SK-N-SH (cell line): ENCODE results near the gene MBD2. TPM values are rescaled to one million over a fixed set of nuclear protein-coding genes. Genes with fewer than 3 reads are reported as not detected.

ENCODE experiments used
- CTCF ChIA-PET: fragments of 300-600, 350-600 bp; formaldehyde crosslinking; extraction: SDS; loops from one replicate; lab custom pipeline; 2021; lab: Yijun Ruan, JAX
- POLR2A ChIA-PET: fragments of 350-600 bp; sonication (Branson Sonifier 250); formaldehyde crosslinking; extraction: SDS; loops from one replicate; lab custom pipeline; 2020; ENCODE audit warnings: antibody characterized with exemption, inconsistent platforms; lab: Yijun Ruan, JAX
- DNase-seq: peaks from one replicate; pipeline ENCODE4 v3.0.0; 2012
- H2AFZ ChIP-seq: fragments of 200-600 bp; sonication (generic); 2 replicates; pipeline ENCODE4 v1.8.1; 2016; ENCODE audit warnings: antibody characterized with exemption, mild to moderate bottlenecking, low read depth
- H3F3A ChIP-seq: fragments of 200-600 bp; sonication (generic); replicated peaks from 2 replicates; pipeline ENCODE3; 2016; ENCODE audit warnings: antibody characterized with exemption, mild to moderate bottlenecking; ENCODE audit not compliant: insufficient read depth
- H3K27ac ChIP-seq, 2 experiments: fragments of 200-500 bp in 1 of 2; fragments of 200-600 bp in 1 of 2; sonication (Bioruptor generic) in 1 of 2; sonication (generic), shearing (Covaris generic) in 1 of 2; 2 replicates each; pipeline versions ENCODE4 v1.5.1 to v1.6.1; 2014 to 2016; ENCODE audit warnings: low read depth in 2 of 2, inconsistent platforms in 1 of 2, low read length in 1 of 2, mild to moderate bottlenecking in 1 of 2, mixed read lengths in 1 of 2
- H3K27me3 ChIP-seq: fragments of 200-600 bp; sonication (generic), shearing (Covaris generic); 2 replicates; pipeline ENCODE4 v1.6.1; 2016; ENCODE audit warnings: mixed run types; ENCODE audit not compliant: insufficient read depth
- H3K36me3 ChIP-seq, 2 experiments: fragments of 200-500 bp in 1 of 2; fragments of 200-600 bp in 1 of 2; sonication (Bioruptor generic) in 1 of 2; sonication (generic) in 1 of 2; replicated peaks in 1 of 2; 2 replicates each; pipeline versions ENCODE3 to v1.5.1; 2014 to 2016; ENCODE audit warnings: low read length in 1 of 2, mild to moderate bottlenecking in 1 of 2; ENCODE audit not compliant: insufficient read depth in 2 of 2, control insufficient read depth in 1 of 2
- H3K4me1 ChIP-seq, 2 experiments: fragments of 200-500 bp in 1 of 2; fragments of 200-600 bp in 1 of 2; sonication (Bioruptor generic) in 1 of 2; sonication (generic), shearing (Covaris generic) in 1 of 2; 2 replicates each; pipeline versions ENCODE4 v1.5.1 to v1.6.1; 2014 to 2016; ENCODE audit warnings: low read depth in 1 of 2, low read length in 1 of 2, mixed run types in 1 of 2; ENCODE audit not compliant: insufficient read depth in 2 of 2, control insufficient read depth in 1 of 2
- H3K4me2 ChIP-seq: fragments of 200-600 bp; sonication (generic), shearing (Covaris generic); 2 replicates; pipeline ENCODE4 v1.6.1; 2017; ENCODE audit warnings: mixed run types
- H3K4me3 ChIP-seq, 2 experiments: fragments of 200-500 bp in 1 of 2; fragments of 200-600 bp in 1 of 2; sonication (Bioruptor generic) in 1 of 2; sonication (generic), shearing (Covaris generic) in 1 of 2; 2 replicates each; pipeline versions ENCODE4 v1.5.1 to v1.8.1; 2014 to 2016; ENCODE audit warnings: low read depth in 2 of 2, inconsistent platforms in 1 of 2, low read length in 1 of 2, mild to moderate bottlenecking in 1 of 2, mixed read lengths in 1 of 2, moderate library complexity in 1 of 2
- H3K79me2 ChIP-seq: fragments of 200-600 bp; sonication (generic); 2 replicates; pipeline ENCODE4 v1.8.1; 2017; ENCODE audit warnings: mild to moderate bottlenecking; ENCODE audit not compliant: insufficient read depth
- H3K9ac ChIP-seq: fragments of 200-600 bp; sonication (generic); 2 replicates; pipeline ENCODE4 v1.6.1; 2017; ENCODE audit warnings: mixed run types
- H3K9me2 ChIP-seq: fragments of 200-600 bp; sonication (generic); 2 replicates; pipeline ENCODE4 v1.6.1; 2017; ENCODE audit warnings: mixed run types
- H3K9me3 ChIP-seq: fragments of 200-600 bp; sonication (generic); 2 replicates; pipeline ENCODE4 v1.6.1; 2017; ENCODE audit warnings: mixed run types, mild to moderate bottlenecking, moderate library complexity
- H4K20me1 ChIP-seq: fragments of 200-600 bp; sonication (generic); 2 replicates; pipeline ENCODE4 v1.6.1; 2017; ENCODE audit warnings: mild to moderate bottlenecking, mixed run types; ENCODE audit not compliant: insufficient read depth
- EZH2phosphoT487 ChIP-seq: fragments of 200-600 bp; sonication (generic); IDR thresholded peaks from 2 replicates; pipeline ENCODE4 v1.6.1; 2017; ENCODE audit warnings: low read depth, mixed run types, mild to moderate bottlenecking, antibody characterized with exemption, moderate library complexity, borderline replicate concordance
- FOSL2 ChIP-seq: IDR thresholded peaks from 2 replicates; pipeline ENCODE4 v1.4.0; 2012; ENCODE audit warnings: low read depth, mild to moderate bottlenecking, moderate library complexity, borderline replicate concordance
- FOXJ3 ChIP-seq: sonication (generic); formaldehyde crosslinking; IDR thresholded peaks from 2 replicates; pipeline ENCODE4 v1.5.1; 2020; ENCODE audit warnings: mild to moderate bottlenecking, missing genetic modification reagents
- GABPA ChIP-seq: IDR thresholded peaks from 2 replicates; pipeline ENCODE4 v1.4.0; 2012; ENCODE audit warnings: low read depth, mild to moderate bottlenecking
- JUND ChIP-seq: IDR thresholded peaks from 2 replicates; pipeline ENCODE4 v1.4.0; 2012
- MEF2A ChIP-seq: IDR thresholded peaks from 2 replicates; pipeline ENCODE4 v1.4.0; 2012; ENCODE audit warnings: low read depth, borderline replicate concordance
- NRF1 ChIP-seq: IDR thresholded peaks from 2 replicates; pipeline ENCODE4 v1.6.1; 2012; ENCODE audit warnings: low read depth, mild to moderate bottlenecking, low read length
- TEAD4 ChIP-seq: IDR thresholded peaks from 2 replicates; pipeline ENCODE4 v1.4.0; 2012; ENCODE audit warnings: mild to moderate bottlenecking, borderline replicate concordance; ENCODE audit not compliant: insufficient read depth
- YY1 ChIP-seq: IDR thresholded peaks from 2 replicates; pipeline ENCODE4 v1.4.0; 2012; ENCODE audit warnings: low read depth, mild to moderate bottlenecking
- WGBS: methylation state at CpG from one replicate; pipeline ENCODE4 v1.1.6; 2017; ENCODE audit warnings: low lambda C conversion rate; 5-methylcytosine and 5-hydroxymethylcytosine counted together
- polyA plus RNA-seq, 3 experiments: library from polyadenylated mRNA; depleted of rRNA; stranded (reverse); fragments of >200 nt; gene quantifications; 2 replicates each; pipeline ENCODE4 v1.2.3, GENCODE V29; 2012
- TF ChIP-seq, protein P1 (sequence below): fragments of 150-350 bp; IDR thresholded peaks from 2 replicates; pipeline ENCODE4 v1.6.1; 2016; ENCODE audit warnings: mild to moderate bottlenecking, low read depth, low read length
- TF ChIP-seq, protein P2 (sequence below): fragments of 200-600 bp; sonication (generic); IDR thresholded peaks from 2 replicates; pipeline ENCODE4 v1.6.1; 2017; ENCODE audit warnings: antibody characterized with exemption, mild to moderate bottlenecking, moderate library complexity
- TF ChIP-seq, protein P3 (sequence below): IDR thresholded peaks from 2 replicates; pipeline ENCODE4 v1.6.1; 2012; ENCODE audit warnings: mild to moderate bottlenecking, low read depth, low read length, moderate library complexity

Gene MBD2
- polyA plus RNA-seq, 1 of the 3 experiments (the other 2 are of a cell fraction), result 12.5 TPM

- H3K4me2 ChIP-seq, result no peak overlapping the region
- no peak for DNase-seq
- no peaks in the 10 kb centered on the region for H3K9me3 ChIP-seq
- CTCF ChIA-PET, result interaction anchor here (1.1 to 1.2 kb wide), 2 partner anchors 13 to 19 kb away, joined by 3 read pairs; no protein-coding TSS in a partner anchor
- no peaks in the 10 kb centered on the region for H3K27me3 ChIP-seq
- WGBS, result 96% methylated on average over 3 of the region's 3 CpGs
- H3K9me2 ChIP-seq, result no peaks in the 10 kb centered on the region
- no peak overlapping the region for H3K27ac ChIP-seq
- peaks cover 24 to 34% of the 10 kb centered on the region in 2 experiments for H3K36me3 ChIP-seq
- no peaks in the 10 kb centered on the region for H3F3A ChIP-seq
- H3K9ac ChIP-seq, result no peak overlapping the region
- TF ChIP-seq FOSL2 (no peak), FOXJ3 (CRISPR knock-in tag) (no peak), JUND (no peak), TEAD4 (no peak), YY1 (no peak), NRF1 (no peak), MEF2A (no peak), EZH2phosphoT487 (no peak), GABPA (no peak)
- TF ChIP-seq, protein P1, sequence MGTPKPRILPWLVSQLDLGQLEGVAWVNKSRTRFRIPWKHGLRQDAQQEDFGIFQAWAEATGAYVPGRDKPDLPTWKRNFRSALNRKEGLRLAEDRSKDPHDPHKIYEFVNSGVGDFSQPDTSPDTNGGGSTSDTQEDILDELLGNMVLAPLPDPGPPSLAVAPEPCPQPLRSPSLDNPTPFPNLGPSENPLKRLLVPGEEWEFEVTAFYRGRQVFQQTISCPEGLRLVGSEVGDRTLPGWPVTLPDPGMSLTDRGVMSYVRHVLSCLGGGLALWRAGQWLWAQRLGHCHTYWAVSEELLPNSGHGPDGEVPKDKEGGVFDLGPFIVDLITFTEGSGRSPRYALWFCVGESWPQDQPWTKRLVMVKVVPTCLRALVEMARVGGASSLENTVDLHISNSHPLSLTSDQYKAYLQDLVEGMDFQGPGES, result no peak
- TF ChIP-seq, protein P2, sequence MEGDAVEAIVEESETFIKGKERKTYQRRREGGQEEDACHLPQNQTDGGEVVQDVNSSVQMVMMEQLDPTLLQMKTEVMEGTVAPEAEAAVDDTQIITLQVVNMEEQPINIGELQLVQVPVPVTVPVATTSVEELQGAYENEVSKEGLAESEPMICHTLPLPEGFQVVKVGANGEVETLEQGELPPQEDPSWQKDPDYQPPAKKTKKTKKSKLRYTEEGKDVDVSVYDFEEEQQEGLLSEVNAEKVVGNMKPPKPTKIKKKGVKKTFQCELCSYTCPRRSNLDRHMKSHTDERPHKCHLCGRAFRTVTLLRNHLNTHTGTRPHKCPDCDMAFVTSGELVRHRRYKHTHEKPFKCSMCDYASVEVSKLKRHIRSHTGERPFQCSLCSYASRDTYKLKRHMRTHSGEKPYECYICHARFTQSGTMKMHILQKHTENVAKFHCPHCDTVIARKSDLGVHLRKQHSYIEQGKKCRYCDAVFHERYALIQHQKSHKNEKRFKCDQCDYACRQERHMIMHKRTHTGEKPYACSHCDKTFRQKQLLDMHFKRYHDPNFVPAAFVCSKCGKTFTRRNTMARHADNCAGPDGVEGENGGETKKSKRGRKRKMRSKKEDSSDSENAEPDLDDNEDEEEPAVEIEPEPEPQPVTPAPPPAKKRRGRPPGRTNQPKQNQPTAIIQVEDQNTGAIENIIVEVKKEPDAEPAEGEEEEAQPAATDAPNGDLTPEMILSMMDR, result no peak
- TF ChIP-seq, protein P3, sequence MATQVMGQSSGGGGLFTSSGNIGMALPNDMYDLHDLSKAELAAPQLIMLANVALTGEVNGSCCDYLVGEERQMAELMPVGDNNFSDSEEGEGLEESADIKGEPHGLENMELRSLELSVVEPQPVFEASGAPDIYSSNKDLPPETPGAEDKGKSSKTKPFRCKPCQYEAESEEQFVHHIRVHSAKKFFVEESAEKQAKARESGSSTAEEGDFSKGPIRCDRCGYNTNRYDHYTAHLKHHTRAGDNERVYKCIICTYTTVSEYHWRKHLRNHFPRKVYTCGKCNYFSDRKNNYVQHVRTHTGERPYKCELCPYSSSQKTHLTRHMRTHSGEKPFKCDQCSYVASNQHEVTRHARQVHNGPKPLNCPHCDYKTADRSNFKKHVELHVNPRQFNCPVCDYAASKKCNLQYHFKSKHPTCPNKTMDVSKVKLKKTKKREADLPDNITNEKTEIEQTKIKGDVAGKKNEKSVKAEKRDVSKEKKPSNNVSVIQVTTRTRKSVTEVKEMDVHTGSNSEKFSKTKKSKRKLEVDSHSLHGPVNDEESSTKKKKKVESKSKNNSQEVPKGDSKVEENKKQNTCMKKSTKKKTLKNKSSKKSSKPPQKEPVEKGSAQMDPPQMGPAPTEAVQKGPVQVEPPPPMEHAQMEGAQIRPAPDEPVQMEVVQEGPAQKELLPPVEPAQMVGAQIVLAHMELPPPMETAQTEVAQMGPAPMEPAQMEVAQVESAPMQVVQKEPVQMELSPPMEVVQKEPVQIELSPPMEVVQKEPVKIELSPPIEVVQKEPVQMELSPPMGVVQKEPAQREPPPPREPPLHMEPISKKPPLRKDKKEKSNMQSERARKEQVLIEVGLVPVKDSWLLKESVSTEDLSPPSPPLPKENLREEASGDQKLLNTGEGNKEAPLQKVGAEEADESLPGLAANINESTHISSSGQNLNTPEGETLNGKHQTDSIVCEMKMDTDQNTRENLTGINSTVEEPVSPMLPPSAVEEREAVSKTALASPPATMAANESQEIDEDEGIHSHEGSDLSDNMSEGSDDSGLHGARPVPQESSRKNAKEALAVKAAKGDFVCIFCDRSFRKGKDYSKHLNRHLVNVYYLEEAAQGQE, result no peak
- H3K4me3 ChIP-seq, result no peak overlapping the region
- no peaks in the 10 kb centered on the region for H3K4me1 ChIP-seq
- H3K79me2 ChIP-seq, result peaks cover 72% of the 10 kb centered on the region
- POLR2A ChIA-PET, result no interaction called here
- H4K20me1 ChIP-seq, result peaks cover 9% of the 10 kb centered on the region
- H2AFZ ChIP-seq, result no peak overlapping the region
Measured at GRCh38 chr18:54197747-54198411, 26.6 kb downstream of the MBD2 start.
